ENCODE results near the gene PDX1. TPM values are rescaled to one million over a fixed set of nuclear protein-coding genes. Genes with fewer than 3 reads are reported as not detected.

PDX1 gene
- total RNA-seq, 1 donor from 2014 or later = not detected

- peaks cover 84% of the 10 kb centered on the region for H3K27me3 Mint-ChIP-seq (ENCODE audit: unreplicated experiment)
- H3K9me3 Mint-ChIP-seq (ENCODE audit: unreplicated experiment) = no peaks in the 10 kb centered on the region
- no peaks in the 10 kb centered on the region for H3K36me3 Mint-ChIP-seq (ENCODE audit: unreplicated experiment)
- H3K4me3 Mint-ChIP-seq (ENCODE audit: unreplicated experiment) = no peak overlapping the region
- peaks cover 18% of the 10 kb centered on the region for H3K4me1 Mint-ChIP-seq (ENCODE audit: unreplicated experiment)
- no peak for DNase-seq (ENCODE audit: extremely low spot score, unreplicated experiment)
- no peak for TF ChIP-seq CTCF (IDR thresholded peaks at IDR 0.05)
- no peak overlapping the region for H3K27ac Mint-ChIP-seq (ENCODE audit: unreplicated experiment)
These were observed 3.2 kb downstream of the PDX1 start for GRCh38 chr13:27922883-27923612.

- Mint-ChIP-seq H3K9me3 (ENCODE audit: unreplicated experiment) (no peaks in the 10 kb centered on the region), H3K27ac (ENCODE audit: unreplicated experiment) (no peak overlapping the region), H3K4me3 (ENCODE audit: unreplicated experiment) (no peak overlapping the region), H3K27me3 (ENCODE audit: unreplicated experiment) (peaks cover 84% of the 10 kb centered on the region), H3K36me3 (ENCODE audit: unreplicated experiment) (no peaks in the 10 kb centered on the region), H3K4me1 (ENCODE audit: unreplicated experiment) (peaks cover 17% of the 10 kb centered on the region)
- TF ChIP-seq CTCF (IDR thresholded peaks at IDR 0.05) = no peak
- no peak for DNase-seq (ENCODE audit: extremely low spot score, unreplicated experiment)
These were observed 4.2 kb downstream of the PDX1 start for GRCh38 chr13:27923794-27924528.

GRCh38 chr13:27924529-27925141 lies 4.8 kb downstream of the PDX1 start:
- Mint-ChIP-seq H3K36me3 (ENCODE audit: unreplicated experiment) (no peaks in the 10 kb centered on the region), H3K9me3 (ENCODE audit: unreplicated experiment) (no peaks in the 10 kb centered on the region), H3K27ac (ENCODE audit: unreplicated experiment) (no peak overlapping the region), H3K4me1 (ENCODE audit: unreplicated experiment) (peaks cover 16% of the 10 kb centered on the region), H3K27me3 (ENCODE audit: unreplicated experiment) (peaks cover 84% of the 10 kb centered on the region), H3K4me3 (ENCODE audit: unreplicated experiment) (no peak overlapping the region)
- no peak for TF ChIP-seq CTCF (IDR thresholded peaks at IDR 0.05)
- DNase-seq (ENCODE audit: extremely low spot score, unreplicated experiment) = no peak

GRCh38 chr13:27925220-27925991 lies 5.6 kb downstream of the PDX1 start:
- Mint-ChIP-seq H3K27me3 (ENCODE audit: unreplicated experiment) (peaks cover 90% of the 10 kb centered on the region), H3K4me3 (ENCODE audit: unreplicated experiment) (no peak overlapping the region)

More at GRCh38 chr13:27925220-27925991, 5.6 kb downstream of the PDX1 start:
- no peaks in the 10 kb centered on the region for H3K9me3 Mint-ChIP-seq (ENCODE audit: unreplicated experiment)
- H3K36me3 Mint-ChIP-seq (ENCODE audit: unreplicated experiment) = no peaks in the 10 kb centered on the region
- no peak for DNase-seq (ENCODE audit: extremely low spot score, unreplicated experiment)
- peaks cover 14% of the 10 kb centered on the region for H3K4me1 Mint-ChIP-seq (ENCODE audit: unreplicated experiment)
- no peak for TF ChIP-seq CTCF (IDR thresholded peaks at IDR 0.05)
- H3K27ac Mint-ChIP-seq (ENCODE audit: unreplicated experiment) = no peak overlapping the region
